Measurements from ENCODE around the gene RALGAPA1. TPM values are rescaled to one million over a fixed set of nuclear protein-coding genes. Genes with fewer than 3 reads are reported as not detected.

The RALGAPA1 gene
- total RNA-seq, 1 experiment from 2014 or later: 138 TPM

DNA sequence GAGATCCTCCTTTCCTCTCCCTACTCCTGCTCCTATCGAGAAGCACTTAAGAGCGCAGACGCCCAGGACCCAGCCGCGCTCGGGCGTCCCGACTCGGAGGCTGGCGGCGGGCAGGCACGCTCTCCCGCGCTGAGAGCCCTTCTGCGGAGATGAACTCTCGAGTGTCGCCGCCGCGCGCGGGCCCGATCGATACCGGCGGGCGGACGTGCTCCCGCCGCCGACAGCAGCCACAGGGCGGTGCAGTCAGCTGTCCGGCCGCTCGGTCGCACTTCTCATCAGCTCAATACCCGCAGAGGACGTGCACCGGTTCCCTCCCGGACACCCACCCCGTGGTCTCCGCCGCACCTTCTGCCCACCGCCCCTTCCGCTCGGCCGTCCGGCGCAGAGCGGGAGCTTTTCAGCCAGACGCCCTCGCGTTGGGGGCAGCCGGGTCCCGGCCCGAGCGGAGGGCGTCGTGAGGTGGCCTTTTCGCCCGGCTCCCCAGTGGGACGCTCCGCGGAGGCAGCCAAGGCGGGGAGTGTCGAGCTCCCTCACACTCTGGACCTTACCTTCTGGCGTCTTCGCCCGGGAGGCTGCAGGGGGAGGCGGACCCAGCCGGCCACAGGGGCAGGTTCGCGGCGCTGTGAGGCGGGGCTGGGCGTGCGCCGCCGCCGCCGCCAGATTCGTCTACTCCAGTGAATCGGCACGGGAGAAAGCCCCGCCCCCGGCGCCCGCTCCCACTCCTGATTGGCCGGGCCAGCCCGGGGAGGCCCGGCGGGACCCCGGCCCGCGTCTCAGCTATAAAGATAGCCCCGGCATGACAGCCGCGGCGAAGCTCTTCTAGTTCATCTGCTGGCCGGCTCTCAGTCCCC is 275.5 kb downstream of the RALGAPA1 start, which contains the start of gene INSM2:
Gene INSM2 (plus strand): TSS at position 808 of the 851 bp plus-strand sequence. CDS start 89 bp downstream, outside the sequence.
- Histone ChIP-seq H3K4me3 (ENCODE audit: low read length) (peak within 1 kb of the TSS; percentile 80), H3K27me3 (ENCODE audit: low read length) (no peaks in the 10 kb centered on the region), H3K4me2 (ENCODE audit: low read depth, low read length, poor library complexity, severe bottlenecking) (peak within 1 kb of the TSS; percentile 93), H3K9me3 (ENCODE audit: low read length) (no peaks in the 10 kb centered on the region), H3K36me3 (ENCODE audit: insufficient read depth, low read length) (no peaks in the 10 kb centered on the region), H3K9me2 (replicated peaks; ENCODE audit: insufficient read depth, low read length) (no peaks in the 10 kb centered on the region), H3K4me1 (ENCODE audit: low read length) (peaks cover 11% of the 10 kb centered on the region), H4K20me1 (ENCODE audit: insufficient read depth, low read depth, low read length) (no peaks in the 10 kb centered on the region), H2AFZ (ENCODE audit: low read length) (peak within 1 kb of the TSS; percentile 97), H3K9ac (ENCODE audit: low read length) (peak within 1 kb of the TSS; percentile 70), H3K27ac (ENCODE audit: low read length) (no peak within 1 kb of the TSS), H3K79me2 (ENCODE audit: low read length) (no peaks in the 10 kb centered on the region)
- peak; percentile 97 for DNase-seq

DNA sequence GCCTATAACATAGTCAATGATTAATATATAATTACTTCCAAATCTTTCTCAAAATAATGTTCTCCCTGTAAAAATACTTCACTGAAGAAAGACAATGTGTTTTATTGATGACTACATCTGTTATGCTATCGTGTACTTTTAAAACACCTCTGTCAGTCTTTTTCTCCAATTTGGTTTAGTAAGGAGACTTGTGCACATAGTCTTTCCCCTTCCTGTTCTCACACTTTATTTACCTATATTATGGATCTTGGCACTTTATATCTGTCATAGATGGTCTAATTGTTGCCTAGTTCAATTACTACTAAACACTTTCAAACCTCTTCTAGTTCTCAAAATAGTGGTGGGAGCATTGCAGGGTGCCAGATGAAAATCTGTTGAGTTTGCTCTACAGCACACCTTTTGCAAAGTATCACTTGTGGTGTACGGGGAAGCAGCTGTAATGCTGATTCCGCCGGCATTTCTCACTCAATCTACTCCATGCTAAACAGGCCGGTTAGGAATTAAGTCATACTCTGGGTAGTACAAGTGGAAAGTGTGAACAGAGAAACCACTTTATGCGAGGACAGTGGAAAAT is 276.2 kb downstream of the RALGAPA1 start:
- DNase-seq: peak; percentile 53
- Histone ChIP-seq H3K9me2 (replicated peaks; ENCODE audit: insufficient read depth, low read length) (no peaks in the 10 kb centered on the region), H3K36me3 (ENCODE audit: insufficient read depth, low read length) (no peaks in the 10 kb centered on the region), H3K79me2 (ENCODE audit: low read length) (no peaks in the 10 kb centered on the region), H3K4me1 (ENCODE audit: low read length) (peaks cover 11% of the 10 kb centered on the region), H4K20me1 (ENCODE audit: insufficient read depth, low read depth, low read length) (no peaks in the 10 kb centered on the region), H2AFZ (ENCODE audit: low read length) (peak overlapping the region; percentile 97), H3K9me3 (ENCODE audit: low read length) (no peaks in the 10 kb centered on the region), H3K4me3 (ENCODE audit: low read length) (peak overlapping the region; percentile 80), H3K9ac (ENCODE audit: low read length) (peak overlapping the region; percentile 70), H3K4me2 (ENCODE audit: low read depth, low read length, poor library complexity, severe bottlenecking) (peak overlapping the region; percentile 93), H3K27me3 (ENCODE audit: low read length) (no peaks in the 10 kb centered on the region), H3K27ac (ENCODE audit: low read length) (no peak overlapping the region)

DNA sequence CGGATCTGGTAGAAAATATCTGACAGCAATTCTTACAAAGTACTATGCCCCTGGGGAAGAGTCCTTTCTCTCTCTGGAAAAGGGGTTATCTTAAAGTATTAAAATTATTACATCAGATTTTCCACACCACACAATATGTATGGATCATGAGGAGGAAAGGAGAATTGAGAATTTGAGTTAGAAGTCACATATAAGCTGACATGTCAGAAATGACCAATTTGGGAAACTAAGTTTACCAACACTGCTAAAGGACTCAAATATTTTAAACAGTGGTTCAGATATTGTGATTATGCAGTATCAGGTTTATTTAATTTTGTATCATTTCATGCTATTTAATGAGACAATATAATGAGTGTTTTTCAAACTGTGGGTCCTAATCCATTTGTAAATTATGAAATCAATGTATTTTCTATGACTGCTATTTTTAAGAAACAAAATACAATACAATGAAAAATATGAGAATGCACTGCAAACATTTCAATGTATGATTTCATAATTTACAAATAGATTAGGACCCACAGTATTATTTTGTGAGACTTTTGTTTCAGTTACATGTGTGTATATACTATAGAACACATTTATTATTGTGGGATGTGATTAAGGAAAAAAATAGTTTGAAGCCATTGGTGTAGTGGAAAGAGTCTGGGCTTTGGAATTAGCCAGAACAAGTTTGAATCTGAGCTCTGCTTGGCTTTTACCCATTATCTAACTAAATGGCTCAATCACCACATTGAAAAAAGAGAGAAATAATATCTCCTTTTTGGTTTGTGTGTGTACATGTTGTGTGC is 276.9 kb downstream of the RALGAPA1 start:
- Histone ChIP-seq H3K4me2 (ENCODE audit: low read depth, low read length, poor library complexity, severe bottlenecking) (no peak overlapping the region), H3K9me3 (ENCODE audit: low read length) (no peaks in the 10 kb centered on the region), H4K20me1 (ENCODE audit: insufficient read depth, low read depth, low read length) (no peaks in the 10 kb centered on the region), H3K27me3 (ENCODE audit: low read length) (no peaks in the 10 kb centered on the region), H2AFZ (ENCODE audit: low read length) (no peak overlapping the region), H3K4me3 (ENCODE audit: low read length) (no peak overlapping the region), H3K9ac (ENCODE audit: low read length) (no peak overlapping the region), H3K27ac (ENCODE audit: low read length) (no peak overlapping the region), H3K9me2 (replicated peaks; ENCODE audit: insufficient read depth, low read length) (no peaks in the 10 kb centered on the region), H3K4me1 (ENCODE audit: low read length) (peaks cover 11% of the 10 kb centered on the region), H3K36me3 (ENCODE audit: insufficient read depth, low read length) (no peaks in the 10 kb centered on the region), H3K79me2 (ENCODE audit: low read length) (no peaks in the 10 kb centered on the region)
- no peak for DNase-seq

DNA sequence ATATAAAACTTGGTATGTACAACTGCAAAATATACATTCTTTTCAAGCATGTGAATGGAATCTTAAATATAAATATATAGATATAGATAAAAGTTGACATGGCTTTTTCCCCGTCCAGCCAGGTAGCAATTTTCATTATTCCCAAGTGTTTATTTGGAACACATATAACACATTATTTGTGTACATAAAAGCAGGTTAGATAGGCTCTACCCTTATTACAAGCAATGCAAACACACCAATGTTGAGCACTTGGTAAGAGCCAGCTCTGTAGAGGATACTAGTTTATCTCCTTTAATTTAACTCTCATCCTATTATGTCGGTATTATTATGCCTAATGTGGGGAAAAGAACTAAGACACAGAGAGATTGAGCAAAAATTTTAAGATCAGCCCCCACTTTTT is 282.1 kb downstream of the RALGAPA1 start:
- DNase-seq: no peak
- H3K9me2 ChIP-seq (replicated peaks; ENCODE audit: insufficient read depth, low read length): no peaks in the 10 kb centered on the region
- no peaks in the 10 kb centered on the region for H3K4me1 ChIP-seq (ENCODE audit: low read length)
- no peaks in the 10 kb centered on the region for H3K36me3 ChIP-seq (ENCODE audit: insufficient read depth, low read length)
- H4K20me1 ChIP-seq (ENCODE audit: insufficient read depth, low read depth, low read length): no peaks in the 10 kb centered on the region
- H3K27me3 ChIP-seq (ENCODE audit: low read length): no peaks in the 10 kb centered on the region
- no peaks in the 10 kb centered on the region for H3K79me2 ChIP-seq (ENCODE audit: low read length)
- no peak overlapping the region for H2AFZ ChIP-seq (ENCODE audit: low read length)
- no peak overlapping the region for H3K4me2 ChIP-seq (ENCODE audit: low read depth, low read length, poor library complexity, severe bottlenecking)
- no peaks in the 10 kb centered on the region for H3K9me3 ChIP-seq (ENCODE audit: low read length)
- no peak overlapping the region for H3K9ac ChIP-seq (ENCODE audit: low read length)
- H3K27ac ChIP-seq (ENCODE audit: low read length): no peak overlapping the region
- H3K4me3 ChIP-seq (ENCODE audit: low read length): no peak overlapping the region

DNA sequence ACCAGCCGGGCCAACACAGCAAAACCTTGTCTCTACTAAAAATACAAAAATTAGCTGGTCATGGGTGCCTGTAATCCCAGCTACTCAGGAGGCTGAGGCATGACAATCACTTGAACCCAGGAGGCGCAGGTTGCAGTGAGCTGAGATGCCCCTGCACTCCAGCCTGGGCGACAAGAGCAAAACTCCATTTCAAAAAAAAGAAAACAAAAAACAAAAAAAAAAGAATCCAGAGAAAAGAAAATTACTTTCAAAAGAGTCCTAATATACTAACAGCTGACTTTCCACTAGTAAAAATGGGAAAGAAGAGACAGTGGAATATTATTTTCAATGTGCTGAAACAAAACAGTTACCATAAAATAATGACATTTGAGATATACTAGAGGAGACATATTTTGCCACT is 283.4 kb downstream of the RALGAPA1 start:
- Histone ChIP-seq H3K9me3 (ENCODE audit: low read length) (no peaks in the 10 kb centered on the region), H3K36me3 (ENCODE audit: insufficient read depth, low read length) (no peaks in the 10 kb centered on the region), H3K27me3 (ENCODE audit: low read length) (no peaks in the 10 kb centered on the region), H3K4me1 (ENCODE audit: low read length) (no peaks in the 10 kb centered on the region), H3K4me2 (ENCODE audit: low read depth, low read length, poor library complexity, severe bottlenecking) (no peak overlapping the region), H4K20me1 (ENCODE audit: insufficient read depth, low read depth, low read length) (no peaks in the 10 kb centered on the region), H3K79me2 (ENCODE audit: low read length) (no peaks in the 10 kb centered on the region), H3K4me3 (ENCODE audit: low read length) (no peak overlapping the region), H3K9ac (ENCODE audit: low read length) (no peak overlapping the region), H3K9me2 (replicated peaks; ENCODE audit: insufficient read depth, low read length) (no peaks in the 10 kb centered on the region), H3K27ac (ENCODE audit: low read length) (no peak overlapping the region), H2AFZ (ENCODE audit: low read length) (no peak overlapping the region)
- DNase-seq: no peak

DNA sequence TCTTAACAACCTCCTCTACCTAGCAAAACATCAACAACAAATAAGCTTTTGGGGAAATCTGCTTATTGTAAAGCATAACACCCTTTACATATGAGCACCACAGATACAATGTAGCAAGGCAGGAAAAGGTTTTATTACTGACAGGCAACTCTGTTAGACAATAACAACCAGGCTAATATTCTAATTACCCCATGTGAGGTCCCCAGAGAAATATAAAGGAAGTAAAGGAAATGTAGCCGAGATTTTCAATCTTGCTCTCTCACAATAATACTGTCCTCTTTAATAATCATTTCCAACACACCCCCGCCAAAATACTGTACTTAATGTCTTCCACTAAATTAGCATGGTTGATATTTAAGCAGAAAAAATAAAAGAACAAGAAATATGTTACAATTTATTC is 289.1 kb downstream of the RALGAPA1 start:
- Histone ChIP-seq H3K79me2 (ENCODE audit: low read length) (no peaks in the 10 kb centered on the region), H3K9me3 (ENCODE audit: low read length) (no peaks in the 10 kb centered on the region), H2AFZ (ENCODE audit: low read length) (no peak overlapping the region), H3K27me3 (ENCODE audit: low read length) (no peaks in the 10 kb centered on the region), H3K9me2 (replicated peaks; ENCODE audit: insufficient read depth, low read length) (no peaks in the 10 kb centered on the region), H4K20me1 (ENCODE audit: insufficient read depth, low read depth, low read length) (no peaks in the 10 kb centered on the region), H3K9ac (ENCODE audit: low read length) (no peak overlapping the region), H3K4me2 (ENCODE audit: low read depth, low read length, poor library complexity, severe bottlenecking) (no peak overlapping the region), H3K27ac (ENCODE audit: low read length) (no peak overlapping the region), H3K4me3 (ENCODE audit: low read length) (no peak overlapping the region), H3K4me1 (ENCODE audit: low read length) (peaks cover 8% of the 10 kb centered on the region), H3K36me3 (ENCODE audit: insufficient read depth, low read length) (no peaks in the 10 kb centered on the region)
- no peak for DNase-seq

DNA sequence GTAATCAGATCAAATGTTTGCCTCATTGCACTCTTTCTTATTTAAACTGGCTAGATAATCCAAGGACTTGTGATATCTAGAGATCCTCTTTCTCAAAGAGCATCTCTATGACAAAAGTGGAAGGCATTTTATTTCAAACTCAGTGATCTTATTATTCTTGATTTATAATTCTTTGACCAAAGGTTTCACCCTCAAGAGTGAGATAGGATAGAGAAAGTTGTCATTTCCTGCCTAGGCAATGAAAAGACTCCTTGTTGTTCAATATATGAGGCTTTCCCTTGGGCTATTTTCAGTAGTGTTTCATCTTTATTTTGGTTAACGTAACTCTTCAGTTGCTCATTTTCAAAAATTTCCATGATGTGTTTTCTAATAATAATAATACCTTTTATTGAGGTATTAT is 293.2 kb downstream of the RALGAPA1 start:
- H3K79me2 ChIP-seq (ENCODE audit: low read length): no peaks in the 10 kb centered on the region
- no peak overlapping the region for H3K9ac ChIP-seq (ENCODE audit: low read length)
- no peaks in the 10 kb centered on the region for H4K20me1 ChIP-seq (ENCODE audit: insufficient read depth, low read depth, low read length)
- no peak overlapping the region for H3K27ac ChIP-seq (ENCODE audit: low read length)
- no peaks in the 10 kb centered on the region for H3K27me3 ChIP-seq (ENCODE audit: low read length)
- H3K9me2 ChIP-seq (replicated peaks; ENCODE audit: insufficient read depth, low read length): no peaks in the 10 kb centered on the region
- no peaks in the 10 kb centered on the region for H3K36me3 ChIP-seq (ENCODE audit: insufficient read depth, low read length)
- no peaks in the 10 kb centered on the region for H3K9me3 ChIP-seq (ENCODE audit: low read length)
- no peak for DNase-seq
- H2AFZ ChIP-seq (ENCODE audit: low read length): no peak overlapping the region
- H3K4me1 ChIP-seq (ENCODE audit: low read length): peaks cover 8% of the 10 kb centered on the region
- no peak overlapping the region for H3K4me2 ChIP-seq (ENCODE audit: low read depth, low read length, poor library complexity, severe bottlenecking)
- H3K4me3 ChIP-seq (ENCODE audit: low read length): no peak overlapping the region

DNA sequence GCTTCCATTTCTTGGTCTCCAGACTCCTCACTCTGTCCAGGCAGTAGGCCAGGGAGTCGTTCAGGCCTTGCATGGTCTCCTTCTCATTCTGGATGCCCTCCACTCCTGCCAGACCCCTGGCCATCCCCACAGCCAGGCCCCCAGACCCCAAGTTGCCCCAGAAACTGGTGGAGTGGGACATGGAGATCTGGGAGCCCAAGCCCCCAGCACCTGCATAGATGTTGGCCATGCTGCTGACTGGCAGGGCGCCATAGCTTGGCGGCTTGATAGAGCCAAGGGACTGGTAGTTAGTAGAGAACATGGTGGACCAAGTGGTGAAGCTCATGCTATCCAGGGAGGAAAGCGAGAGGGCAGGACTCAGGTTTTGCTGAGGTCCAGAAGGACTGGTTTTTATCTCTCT is 296.3 kb downstream of the RALGAPA1 start:
- Histone ChIP-seq H3K4me2 (ENCODE audit: low read depth, low read length, poor library complexity, severe bottlenecking) (no peak overlapping the region), H3K36me3 (ENCODE audit: insufficient read depth, low read length) (no peaks in the 10 kb centered on the region), H3K79me2 (ENCODE audit: low read length) (no peaks in the 10 kb centered on the region), H4K20me1 (ENCODE audit: insufficient read depth, low read depth, low read length) (no peaks in the 10 kb centered on the region), H3K27me3 (ENCODE audit: low read length) (no peaks in the 10 kb centered on the region), H3K4me1 (ENCODE audit: low read length) (no peaks in the 10 kb centered on the region; the same call in 1 of the 2 replicates), H3K4me3 (ENCODE audit: low read length) (no peak overlapping the region), H3K9me2 (replicated peaks; ENCODE audit: insufficient read depth, low read length) (no peaks in the 10 kb centered on the region), H3K9me3 (ENCODE audit: low read length) (no peaks in the 10 kb centered on the region), H3K27ac (ENCODE audit: low read length) (no peak overlapping the region), H3K9ac (ENCODE audit: low read length) (no peak overlapping the region), H2AFZ (ENCODE audit: low read length) (no peak overlapping the region)
- no peak for DNase-seq
